Measurements from ENCODE around the gene CHN1.
A peak's percentile ranks its signal among the peaks of the same experiment; 100 is the strongest.

The CHN1 gene

DNA sequence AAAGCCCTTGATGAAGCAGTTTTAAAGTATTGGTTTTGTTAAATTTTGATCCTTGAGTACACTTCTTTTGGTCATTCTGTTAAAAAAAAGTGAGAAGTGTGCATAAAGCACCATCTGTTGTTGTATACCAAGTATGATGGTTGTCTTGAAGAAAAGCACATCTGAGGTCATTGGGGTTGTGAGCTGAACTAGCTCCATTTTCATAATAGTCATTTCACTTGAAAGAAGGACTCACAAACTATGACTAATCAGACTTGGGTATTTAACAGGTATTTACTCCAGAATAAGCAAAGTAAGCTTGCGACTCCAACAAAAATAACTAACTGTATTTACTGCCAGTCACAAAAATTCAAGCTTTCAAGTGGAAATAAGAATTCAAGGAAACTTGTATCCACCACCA is 35.1 kb downstream of the CHN1 start:
- no peak for DNase-seq

DNA sequence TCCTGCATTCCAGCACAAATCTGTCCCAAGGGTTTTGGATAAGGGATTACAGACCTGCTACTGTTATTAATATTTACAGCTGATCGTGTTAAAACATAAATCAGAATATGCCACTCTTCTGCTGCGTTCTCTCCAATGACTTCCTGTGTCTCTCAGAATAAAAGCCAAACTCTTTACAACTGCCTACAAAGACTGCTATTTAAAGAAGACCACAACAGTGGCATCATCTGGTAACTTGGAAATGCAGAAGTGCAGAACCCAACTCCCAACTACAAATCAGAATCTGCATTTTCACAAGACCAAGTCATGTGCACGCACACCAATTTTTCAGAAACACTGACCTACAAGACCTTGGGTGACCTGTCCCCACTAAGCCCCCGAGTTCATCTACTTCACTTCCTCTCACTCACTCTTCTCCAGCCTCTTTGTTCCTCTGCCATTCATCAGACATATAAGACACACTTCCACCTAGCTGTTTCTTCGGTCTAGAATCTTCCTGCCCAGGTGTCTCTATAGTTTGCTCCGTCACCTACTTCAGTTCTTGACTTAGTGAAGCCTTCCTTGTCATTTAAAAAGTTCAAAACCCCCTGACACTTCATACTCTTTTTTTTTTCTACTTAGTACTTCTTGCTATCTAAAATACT is 36.0 kb downstream of the CHN1 start:
- no peak for DNase-seq

- no peak for DNase-seq
Observed at GRCh38 chr2:174967691-174968260, 37.4 kb downstream of the CHN1 start.

DNA sequence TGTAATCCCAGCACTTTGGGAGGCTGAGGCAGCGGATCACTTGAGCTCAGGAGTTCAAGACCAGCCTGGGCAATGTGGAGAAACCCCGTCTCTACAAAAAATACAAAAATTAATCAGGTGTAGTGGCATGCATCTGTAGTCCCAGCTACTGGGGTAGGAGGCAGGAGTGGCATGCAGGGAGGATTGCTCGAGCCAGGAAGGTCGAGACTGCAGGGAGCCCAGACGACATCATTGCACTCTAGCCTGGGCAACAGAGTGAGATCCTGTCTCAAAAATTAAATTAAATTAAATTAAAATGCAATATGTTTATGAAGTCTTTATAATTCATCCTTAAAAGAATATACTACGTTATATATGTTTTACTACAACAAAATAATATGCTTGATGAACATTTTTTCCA is 38.1 kb downstream of the CHN1 start:
- DNase-seq = no peak

- no peak for DNase-seq
Observed at GRCh38 chr2:174965992-174966744, 39.0 kb downstream of the CHN1 start.

GRCh38 chr2:174965551-174965950 is 39.6 kb downstream of the CHN1 start:
- no peak for DNase-seq

DNA sequence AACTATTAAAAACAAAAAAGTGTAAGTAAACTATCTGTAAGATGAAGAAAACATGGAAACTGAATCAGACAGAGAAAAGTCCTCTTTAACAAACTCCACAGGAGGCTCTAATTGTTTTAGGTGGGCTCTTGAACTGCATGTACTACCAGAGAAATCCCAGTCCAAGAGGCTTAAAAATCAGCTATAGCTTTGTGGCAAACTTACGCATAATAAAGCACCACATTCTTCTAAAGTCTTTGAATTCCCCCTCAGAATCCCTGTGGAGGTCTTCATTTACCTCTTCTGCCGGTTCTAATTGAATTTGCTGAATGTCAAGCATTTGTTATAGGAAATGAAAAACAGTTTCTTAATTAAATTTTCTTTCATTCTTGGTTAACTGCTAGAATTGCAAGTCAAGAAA is 40.8 kb downstream of the CHN1 start:
- DNase-seq = no peak

DNA sequence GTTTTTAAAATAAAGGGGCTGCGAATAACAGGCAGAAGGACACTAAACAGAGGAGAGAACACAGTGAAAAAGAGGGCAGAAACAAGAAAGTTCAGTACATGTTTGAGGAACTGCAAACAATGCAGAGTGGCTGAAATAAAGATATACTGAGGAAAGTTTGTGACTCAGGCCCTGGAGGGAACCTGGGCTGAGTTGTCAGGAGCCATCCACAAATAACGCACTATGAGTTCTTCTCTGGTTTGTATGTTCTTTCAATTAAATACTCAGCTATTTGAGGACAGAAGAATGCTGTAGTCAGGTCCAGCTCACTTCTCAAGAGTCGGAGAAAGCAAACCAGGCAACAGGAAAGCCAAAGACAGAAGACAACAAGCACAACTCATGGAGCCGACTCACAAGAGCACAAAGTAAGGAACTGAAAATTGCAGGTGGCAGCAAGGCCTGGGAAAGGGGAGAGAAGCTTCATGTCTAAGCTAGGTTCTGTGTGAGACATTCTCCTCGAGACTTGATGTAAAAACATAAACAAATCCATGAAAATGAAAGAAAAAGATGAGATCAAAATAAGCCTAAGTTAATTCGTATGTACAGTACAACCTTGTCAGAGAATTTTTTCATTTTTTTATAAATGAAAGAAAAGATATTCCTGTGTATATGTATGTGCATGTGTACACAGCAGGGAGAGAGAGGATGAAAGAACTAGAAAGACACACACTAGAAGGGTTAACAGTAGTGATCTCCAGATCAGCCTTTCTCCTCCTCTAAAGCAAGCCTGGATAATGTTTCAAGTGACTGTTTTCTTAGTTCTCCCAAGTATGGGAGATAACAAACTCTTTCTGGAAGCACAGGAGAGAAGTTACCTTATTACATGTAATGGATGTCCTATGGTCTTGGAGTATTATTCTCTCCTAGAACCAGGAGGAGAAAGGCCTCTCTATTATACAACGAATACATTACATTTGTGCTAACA is 41.5 kb downstream of the CHN1 start:
- no peak for DNase-seq

GRCh38 chr2:174959787-174960186 is 45.4 kb downstream of the CHN1 start:
- no peak for DNase-seq

GRCh38 chr2:174957050-174957449 is 48.1 kb downstream of the CHN1 start:
- DNase-seq = no peak

DNA sequence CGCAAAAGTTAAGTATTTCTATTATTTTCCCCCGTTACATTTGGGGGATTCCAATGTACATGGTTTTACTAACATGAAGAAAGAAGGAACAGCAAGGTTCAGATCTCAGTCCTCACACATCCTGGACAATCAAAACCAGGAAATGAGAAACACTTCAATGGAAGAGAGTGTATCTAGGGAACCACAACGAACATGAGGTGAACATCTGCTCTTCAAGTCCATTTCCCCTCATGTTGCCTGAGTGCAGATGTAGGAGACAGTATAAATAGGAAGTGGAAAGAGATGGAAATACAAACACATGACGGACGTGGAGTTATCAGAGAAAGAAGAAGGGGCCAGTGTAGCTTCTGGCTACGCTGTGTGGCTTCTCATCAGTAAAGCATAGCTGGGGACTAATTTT is 52.6 kb downstream of the CHN1 start:
- peak; percentile 84 for DNase-seq

GRCh38 chr2:174951745-174952144 is 53.4 kb downstream of the CHN1 start:
- peak; percentile 32 for DNase-seq

- DNase-seq = no peak
Observed at GRCh38 chr2:174949988-174950687, 55.0 kb downstream of the CHN1 start.

DNA sequence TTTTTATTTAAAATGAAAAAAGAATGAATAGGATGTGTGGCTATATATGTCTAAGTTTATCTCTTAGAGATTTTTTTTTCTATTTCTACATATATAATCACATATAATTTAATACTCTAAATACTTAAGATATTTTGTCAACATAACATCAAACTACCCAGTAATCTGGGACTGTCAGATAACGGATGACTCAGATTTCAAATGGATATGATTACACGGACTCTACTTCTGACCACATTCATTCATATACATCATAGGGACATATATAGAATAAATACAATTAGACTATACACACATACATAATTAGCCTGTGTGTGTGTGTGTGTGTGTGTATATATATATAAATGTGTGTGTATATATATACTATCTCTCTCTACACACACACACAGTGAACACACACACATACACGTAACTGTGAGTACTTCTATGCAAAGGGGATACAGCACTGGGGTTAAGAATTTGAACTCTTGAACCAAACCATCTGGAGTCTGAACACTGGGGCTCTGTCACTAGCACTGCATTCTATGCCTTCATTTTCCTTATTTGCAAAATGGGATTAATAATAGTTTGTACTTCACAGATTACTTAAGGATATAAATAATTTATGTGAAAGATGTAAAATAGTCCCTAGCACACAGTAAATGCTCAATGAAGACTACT is 59.5 kb downstream of the CHN1 start:
- DNase-seq = no peak

GRCh38 chr2:174939046-174939445 is 66.1 kb downstream of the CHN1 start:
- no peak for DNase-seq

DNA sequence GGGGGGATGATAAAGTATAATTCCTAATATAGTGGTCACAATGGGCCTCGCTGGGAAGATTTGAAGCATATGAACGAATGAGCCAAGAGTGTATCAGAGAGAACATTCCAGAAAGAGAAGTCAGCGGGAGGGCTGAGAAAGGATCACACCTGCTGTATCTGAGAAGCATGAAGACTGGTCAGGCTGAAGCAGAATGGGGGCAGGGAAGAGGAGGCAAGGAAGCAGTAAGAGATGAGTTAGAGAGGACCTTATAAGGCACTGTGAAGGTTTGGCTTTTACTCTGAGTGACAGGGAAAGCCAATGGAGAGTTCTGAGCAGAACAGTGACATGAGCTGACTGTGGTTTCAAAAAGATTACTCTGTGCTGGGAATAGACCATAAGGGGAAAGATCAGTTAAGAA is 73.5 kb downstream of the CHN1 start:
- no peak for DNase-seq

DNA sequence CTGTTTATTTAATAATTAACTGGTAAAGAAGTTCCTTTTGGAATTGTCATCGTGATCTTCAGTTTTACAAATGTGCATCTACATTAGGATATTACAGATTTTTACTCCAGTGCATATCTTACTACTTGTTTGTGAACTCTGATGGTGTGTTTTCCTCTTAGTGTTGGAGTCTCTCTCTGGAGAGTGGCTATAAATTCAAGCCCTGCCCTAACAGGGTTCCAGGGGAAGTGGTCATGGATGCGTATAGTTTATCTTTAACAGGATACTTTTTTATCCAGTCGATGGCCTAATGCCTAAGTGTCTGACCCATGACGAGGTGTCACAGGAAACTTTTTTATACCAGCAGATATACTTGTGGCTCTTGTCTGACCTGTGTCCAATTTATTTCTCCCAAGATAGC is 75.4 kb downstream of the CHN1 start:
- DNase-seq = no peak

DNA sequence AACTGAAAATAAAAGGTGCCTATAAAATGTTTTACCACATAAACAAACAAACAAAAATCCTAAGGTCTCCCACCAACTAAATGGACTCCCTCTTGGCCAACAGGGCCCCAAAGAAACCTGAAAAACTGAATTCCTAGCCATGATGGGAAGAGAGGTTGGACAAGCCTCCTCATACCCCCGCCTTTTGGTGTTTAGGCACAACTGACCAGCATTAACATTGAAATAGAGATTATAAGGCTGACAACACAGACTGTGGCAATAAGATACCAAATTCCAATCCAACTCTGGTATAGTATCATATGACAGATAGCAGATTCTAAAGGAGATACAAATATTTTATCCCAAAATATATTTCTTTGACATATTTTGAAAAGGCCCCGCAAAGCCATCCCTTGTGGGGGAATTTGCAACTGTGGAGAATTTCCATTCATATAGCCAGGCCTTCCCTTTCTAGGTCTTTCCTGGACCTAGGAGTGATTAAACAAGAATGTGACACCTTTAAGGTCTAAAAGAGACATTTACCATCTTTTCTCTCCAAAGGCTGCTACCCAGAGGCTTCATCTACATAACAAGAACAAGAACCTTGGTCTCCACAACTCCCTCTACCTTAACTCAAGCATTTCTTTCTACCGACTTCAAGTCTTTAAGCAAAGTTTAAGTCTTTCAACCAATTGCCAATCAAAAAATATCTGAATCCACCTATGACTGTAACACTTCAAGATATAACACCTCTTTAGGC is 80.0 kb downstream of the CHN1 start:
- DNase-seq = no peak

DNA sequence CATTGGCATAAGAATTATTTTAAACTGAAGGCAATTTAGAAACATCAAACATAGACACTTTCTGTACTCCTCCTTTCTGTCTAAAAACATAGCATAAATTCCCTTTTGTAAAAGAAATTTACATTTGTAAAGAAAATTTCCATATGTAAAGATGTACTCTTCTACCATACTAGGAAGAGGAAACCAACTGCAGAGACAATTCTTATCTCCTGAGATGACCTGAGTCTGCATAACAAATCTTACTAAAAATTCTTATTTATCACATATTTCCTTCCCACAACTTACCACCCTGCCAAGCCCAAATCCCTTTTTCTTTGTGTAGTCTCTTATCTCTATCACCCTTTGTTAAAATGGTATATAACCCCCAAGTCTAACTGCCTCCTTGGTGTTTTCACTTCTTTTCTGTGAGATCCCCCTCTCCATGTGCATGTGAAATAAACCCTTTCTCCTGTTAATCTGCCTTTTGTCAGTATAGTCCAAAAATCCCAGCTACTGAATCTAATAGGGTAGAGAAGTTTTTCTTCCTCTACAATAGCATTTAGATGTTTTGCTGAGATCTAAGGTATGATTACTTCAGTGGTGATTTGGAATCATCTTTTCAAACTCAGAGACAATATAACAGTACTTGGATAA is 81.0 kb downstream of the CHN1 start:
- DNase-seq = no peak

GRCh38 chr2:174919947-174920595 is 85.1 kb downstream of the CHN1 start:
- no peak for DNase-seq

All from NCI-H2029 (cell line).